Cardiac fibroblast (primary cell): ENCODE data around the gene SIK2.

ENCODE experiments used
- DNase-seq, 2 donors: peaks; one replicate each; pipeline versions ENCODE4 v3.0.0 to v3.0.0-alpha.2; 2010; ENCODE audit warnings: low read depth in 2 of 2
- H3K4me3 ChIP-seq, 2 donors: replicated peaks in 1 of 2; 1 replicate in 1 of 2; 2 replicates in 1 of 2; pipeline ENCODE4 v1.5.1; 2011; ENCODE audit warnings: low read depth in 2 of 2, low read length in 2 of 2, mild to moderate bottlenecking in 2 of 2, moderate library complexity in 1 of 2
- CTCF ChIP-seq: IDR thresholded peaks from one replicate; pipeline ENCODE4 v1.5.1; 2011; ENCODE audit warnings: low read depth, mild to moderate bottlenecking, low read length, inconsistent platforms

SIK2 gene

GRCh38 chr11:111734101-111734953, 132.1 kb downstream of the SIK2 start:
- no peak overlapping the region for H3K4me3 ChIP-seq
- TF ChIP-seq CTCF: no peak

GRCh38 chr11:111734954-111735261, 132.7 kb downstream of the SIK2 start:
- H3K4me3 ChIP-seq: no peak overlapping the region
- no peak for DNase-seq
- no peak for TF ChIP-seq CTCF

More at GRCh38 chr11:111734101-111734953, 132.1 kb downstream of the SIK2 start:
- DNase-seq: peak in 1 of 2 donors; percentile 45

GRCh38 chr11:111735262-111736116, 133.2 kb downstream of the SIK2 start:
- no peak for TF ChIP-seq CTCF
- DNase-seq: peak; percentile 99
- peak overlapping the region; percentile 26 to 50 for H3K4me3 ChIP-seq

- no peak for TF ChIP-seq CTCF
- DNase-seq: peak; percentile 76
- H3K4me3 ChIP-seq: no peak overlapping the region
Observed at GRCh38 chr11:111736181-111736590, 133.9 kb downstream of the SIK2 start.

GRCh38 chr11:111736621-111737443, 134.6 kb downstream of the SIK2 start:
- DNase-seq: no peak
- H3K4me3 ChIP-seq: no peak overlapping the region
- no peak for TF ChIP-seq CTCF

GRCh38 chr11:111737444-111738210, 135.4 kb downstream of the SIK2 start:
- peak; percentile 65 to 71 for DNase-seq
- H3K4me3 ChIP-seq: no peak overlapping the region
- TF ChIP-seq CTCF: no peak
